Uterus (tissue), 2 donors: ENCODE data around the gene XIAP.
"Not testable (repeated sequence)": the region's sequence is repeated elsewhere in the genome, so short reads cannot be mapped to it uniquely, and the experiment has no call there.

Experiments
- POLR2A ChIP-seq, 2 donors: fragments of 450-650 bp; IDR thresholded peaks; one replicate each; pipeline ENCODE4 v1.6.1; 2016; ENCODE audit warnings: antibody characterized with exemption in 2 of 2, mild to moderate bottlenecking in 1 of 2, moderate library complexity in 1 of 2
- TF ChIP-seq, protein P1 (sequence below), 4 experiments: fragments of 200-600 bp in 2 of 4; fragments of 450-650 bp in 2 of 4; sonication (generic) in 2 of 4; IDR thresholded peaks; one replicate each; pipeline ENCODE4 v1.5.1; 2016 to 2019; ENCODE audit warnings: antibody characterized with exemption in 4 of 4, mild to moderate bottlenecking in 2 of 4, moderate library complexity in 1 of 4

DNA sequence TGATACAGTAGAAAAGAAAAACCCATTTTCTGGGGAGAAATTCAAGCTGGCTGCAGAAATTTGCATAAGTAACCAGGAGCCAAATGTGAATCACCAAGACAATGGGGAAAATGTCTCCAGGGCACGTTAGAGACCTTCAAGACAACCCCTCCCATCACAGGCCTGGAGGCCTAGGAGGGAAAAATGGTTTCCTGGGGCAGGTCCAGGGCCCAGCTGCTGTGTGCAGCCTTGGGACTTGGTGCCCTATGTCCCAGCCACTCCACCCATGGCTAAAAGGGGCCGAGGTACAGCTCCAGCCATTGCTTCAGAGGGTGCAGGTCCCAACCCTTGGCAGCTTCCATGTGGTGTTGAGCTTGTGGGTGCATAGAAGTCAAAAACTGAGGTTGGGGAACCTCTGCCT, 72.2 kb downstream of the XIAP start:
- TF ChIP-seq, protein P1, sequence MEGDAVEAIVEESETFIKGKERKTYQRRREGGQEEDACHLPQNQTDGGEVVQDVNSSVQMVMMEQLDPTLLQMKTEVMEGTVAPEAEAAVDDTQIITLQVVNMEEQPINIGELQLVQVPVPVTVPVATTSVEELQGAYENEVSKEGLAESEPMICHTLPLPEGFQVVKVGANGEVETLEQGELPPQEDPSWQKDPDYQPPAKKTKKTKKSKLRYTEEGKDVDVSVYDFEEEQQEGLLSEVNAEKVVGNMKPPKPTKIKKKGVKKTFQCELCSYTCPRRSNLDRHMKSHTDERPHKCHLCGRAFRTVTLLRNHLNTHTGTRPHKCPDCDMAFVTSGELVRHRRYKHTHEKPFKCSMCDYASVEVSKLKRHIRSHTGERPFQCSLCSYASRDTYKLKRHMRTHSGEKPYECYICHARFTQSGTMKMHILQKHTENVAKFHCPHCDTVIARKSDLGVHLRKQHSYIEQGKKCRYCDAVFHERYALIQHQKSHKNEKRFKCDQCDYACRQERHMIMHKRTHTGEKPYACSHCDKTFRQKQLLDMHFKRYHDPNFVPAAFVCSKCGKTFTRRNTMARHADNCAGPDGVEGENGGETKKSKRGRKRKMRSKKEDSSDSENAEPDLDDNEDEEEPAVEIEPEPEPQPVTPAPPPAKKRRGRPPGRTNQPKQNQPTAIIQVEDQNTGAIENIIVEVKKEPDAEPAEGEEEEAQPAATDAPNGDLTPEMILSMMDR (IDR thresholded peaks at IDR 0.05): not testable (repeated sequence)
- not testable (repeated sequence) for TF ChIP-seq POLR2A (IDR thresholded peaks at IDR 0.05)
